GM04504 (cell line): ENCODE results near the gene ETV6.

Source experiments
- DNase-seq: peaks from one replicate; pipeline ENCODE4 v3.0.0-alpha.2; 2012; ENCODE audit warnings: low read depth

Gene ETV6

DNA sequence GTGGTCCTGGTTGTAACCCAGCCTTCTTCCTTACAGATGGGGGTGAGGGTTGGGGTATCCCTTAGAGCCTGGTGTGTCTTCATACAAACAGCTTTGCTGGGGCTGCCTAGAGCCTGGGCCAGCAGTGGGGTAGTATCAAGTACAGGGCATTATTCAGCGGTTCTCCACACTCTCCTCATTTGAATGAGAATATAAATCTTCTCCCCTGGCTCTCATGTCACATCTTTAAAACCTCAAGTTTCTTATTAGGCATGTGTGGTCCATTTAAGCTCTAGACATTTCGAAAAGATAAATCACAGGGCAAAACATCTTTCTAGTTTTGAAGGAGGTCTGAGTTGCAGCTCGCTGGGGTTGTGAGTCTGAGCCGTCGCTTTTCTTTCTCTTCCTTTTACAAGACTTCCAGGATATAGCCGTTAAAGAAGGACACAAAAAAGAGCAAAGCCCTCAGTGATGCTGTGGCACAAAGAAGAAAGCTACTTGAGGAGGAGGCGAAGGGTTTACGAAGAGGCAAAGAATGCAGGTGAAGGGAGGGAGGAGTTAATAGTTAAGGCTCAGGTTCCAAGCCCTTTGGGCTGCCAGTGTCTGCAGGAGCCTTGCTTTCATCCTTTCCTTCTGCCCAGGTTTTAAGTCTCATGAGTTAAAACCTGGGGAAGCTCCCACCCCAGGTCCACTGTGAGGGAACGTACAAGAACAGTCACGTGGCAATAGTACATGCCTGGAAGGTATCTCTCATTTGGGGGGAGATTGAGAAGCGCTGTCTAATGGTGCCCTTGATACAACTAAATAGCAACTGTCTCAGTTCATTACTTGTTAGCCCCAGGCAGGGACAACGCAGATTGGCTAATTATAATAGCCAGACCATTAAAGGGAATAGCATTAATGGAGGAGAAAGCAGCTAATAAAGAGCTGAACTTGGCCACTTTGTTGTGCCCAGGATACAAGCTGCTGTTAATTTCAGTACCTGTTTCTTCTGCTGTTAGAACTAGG, 94.2 kb downstream of the ETV6 start:
- DNase-seq = no peak

DNA sequence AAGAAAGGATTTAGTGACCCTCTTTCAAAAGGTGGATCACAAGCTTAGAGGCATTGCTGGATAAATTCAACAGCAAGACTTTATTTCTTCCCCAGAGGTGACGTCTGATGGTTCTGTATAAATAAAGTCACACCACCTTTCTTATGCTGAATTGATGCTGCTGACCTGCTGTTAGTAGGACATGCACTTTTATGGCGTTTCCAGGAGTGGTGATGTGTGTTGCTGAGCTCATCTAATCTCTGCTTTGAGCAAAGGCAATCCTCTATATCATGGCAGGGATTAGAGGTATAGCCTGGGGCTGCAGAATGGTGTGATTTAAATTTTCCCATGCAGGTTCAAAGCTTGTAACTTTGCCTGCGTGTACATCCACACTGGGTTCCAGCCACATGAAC, 94.9 kb downstream of the ETV6 start:
- no peak for DNase-seq

DNA sequence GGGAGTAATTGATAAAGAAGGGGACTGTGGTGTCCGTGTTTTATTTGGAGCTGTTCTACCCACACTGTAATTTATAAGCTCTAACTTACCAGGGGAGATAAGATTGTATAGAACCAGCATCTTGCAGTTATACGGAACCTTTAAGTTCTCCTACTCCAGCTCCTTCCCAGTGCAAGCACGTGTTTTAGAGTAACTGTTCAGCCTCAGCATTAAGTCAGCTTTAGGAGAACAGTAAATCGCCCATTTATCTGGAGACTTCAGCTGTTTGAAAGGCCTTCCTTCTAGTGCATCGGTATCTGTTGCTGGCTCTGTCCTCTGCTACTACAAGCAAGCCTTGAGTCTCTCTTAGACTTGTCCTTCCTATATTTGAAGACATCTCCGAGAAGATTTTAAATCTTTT, 95.6 kb downstream of the ETV6 start:
- DNase-seq = no peak

DNA sequence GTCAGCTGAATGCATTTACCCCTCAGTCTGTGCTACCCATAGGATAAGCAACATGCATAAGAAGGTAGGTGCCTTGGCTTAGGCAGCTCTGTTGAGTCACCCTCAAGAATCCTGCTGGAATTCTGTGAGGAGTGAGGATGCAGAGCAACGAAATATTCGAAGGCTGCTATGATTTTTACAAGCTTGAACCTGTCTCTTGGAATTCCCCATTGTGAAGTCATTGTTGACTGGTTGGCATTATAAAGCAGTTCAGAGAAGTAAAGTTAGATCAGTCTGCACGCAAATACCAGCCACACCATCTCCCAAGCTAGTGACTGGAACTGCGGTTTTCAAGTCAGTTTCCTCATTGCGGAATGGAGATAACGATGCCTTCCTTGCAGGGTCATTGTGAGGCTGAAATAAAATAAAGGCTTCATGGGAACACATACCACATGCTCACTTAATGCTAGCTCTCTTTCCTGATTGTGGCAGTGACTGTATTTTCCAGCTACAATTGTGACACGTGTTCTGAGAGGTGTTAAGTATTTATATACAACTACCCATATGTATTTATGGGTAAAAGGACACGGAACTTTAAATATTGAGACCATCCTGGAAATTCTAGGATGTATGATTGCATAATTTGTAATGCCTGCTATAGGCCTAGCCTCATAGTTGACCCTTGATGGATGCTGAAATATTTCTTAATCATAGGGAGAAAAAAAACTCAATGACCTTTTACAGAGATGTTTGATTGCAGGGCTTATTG, 96.7 kb downstream of the ETV6 start:
- peak; percentile 28 for DNase-seq

DNA sequence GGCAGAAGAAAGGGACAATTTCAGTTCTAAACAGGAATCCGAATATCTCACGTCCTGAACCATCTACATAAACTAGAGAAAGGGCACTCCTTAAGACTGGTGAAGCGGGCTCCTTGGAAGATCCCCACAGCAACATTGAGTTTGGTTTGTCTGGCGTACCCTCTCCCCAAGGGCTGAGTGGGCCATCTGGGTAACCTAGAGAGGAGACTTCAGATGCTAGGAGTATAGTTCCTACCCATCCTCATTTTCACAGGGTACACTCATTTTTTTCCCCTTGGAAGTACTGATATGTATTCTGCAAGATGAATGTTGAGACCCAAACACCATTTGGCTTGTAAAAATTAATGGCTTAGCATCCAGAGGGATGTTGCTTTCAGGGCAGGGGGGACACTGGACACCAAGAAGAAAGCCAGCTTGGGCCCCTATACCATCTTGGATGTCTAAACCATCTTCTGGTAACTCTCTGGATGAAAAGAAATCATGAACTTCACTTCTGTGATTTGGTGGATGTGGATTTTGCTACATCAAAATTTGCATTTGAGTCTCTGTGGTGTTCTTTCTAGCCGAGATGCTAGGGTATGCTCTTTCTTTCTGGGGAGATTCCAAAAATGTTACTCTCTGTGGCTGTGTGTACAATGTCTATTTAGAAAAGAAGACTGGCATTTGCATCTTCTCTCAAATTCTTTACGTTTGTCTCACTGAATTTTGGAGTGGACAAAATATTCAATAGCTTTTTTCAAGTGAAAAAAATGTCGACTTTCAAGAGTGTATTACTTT, 97.7 kb downstream of the ETV6 start:
- DNase-seq = no peak

DNA sequence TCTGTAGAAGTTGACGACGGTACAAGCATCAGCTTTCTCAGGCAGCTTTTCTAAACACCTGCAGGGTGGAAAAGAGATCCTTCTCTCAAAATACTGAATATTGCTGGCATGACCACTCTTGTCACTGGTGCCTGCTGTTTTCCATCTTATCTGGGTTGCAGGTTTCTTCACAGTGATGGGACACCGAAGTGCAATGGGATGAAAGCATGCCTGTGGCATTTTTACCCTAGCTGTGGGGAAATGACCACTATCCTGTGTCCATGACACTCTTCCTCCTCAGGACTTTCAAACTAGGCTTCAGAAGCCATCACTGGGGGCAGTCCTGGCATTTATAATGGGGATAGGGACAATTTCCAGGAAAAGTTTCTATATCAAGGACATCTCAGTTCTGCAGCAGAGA, 98.5 kb downstream of the ETV6 start:
- DNase-seq = no peak

DNA sequence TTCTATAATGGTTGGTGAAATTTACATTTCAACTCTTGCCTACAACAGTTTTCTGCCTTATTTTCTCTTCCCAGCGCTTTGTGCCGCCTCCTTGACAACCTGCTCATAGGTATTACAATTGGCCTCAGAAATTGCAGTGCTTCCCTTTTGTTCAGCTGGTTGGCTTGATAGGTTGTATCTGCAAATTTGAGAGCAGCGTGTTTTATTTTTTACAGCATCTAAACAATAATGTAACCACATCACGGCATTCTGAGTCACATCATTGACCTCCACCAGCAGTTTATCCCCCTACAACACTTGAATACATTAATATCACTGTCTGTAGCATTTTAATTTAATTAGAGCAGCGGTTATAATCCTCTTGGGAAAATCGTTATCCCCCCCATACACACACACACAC, 99.4 kb downstream of the ETV6 start:
- DNase-seq = no peak

DNA sequence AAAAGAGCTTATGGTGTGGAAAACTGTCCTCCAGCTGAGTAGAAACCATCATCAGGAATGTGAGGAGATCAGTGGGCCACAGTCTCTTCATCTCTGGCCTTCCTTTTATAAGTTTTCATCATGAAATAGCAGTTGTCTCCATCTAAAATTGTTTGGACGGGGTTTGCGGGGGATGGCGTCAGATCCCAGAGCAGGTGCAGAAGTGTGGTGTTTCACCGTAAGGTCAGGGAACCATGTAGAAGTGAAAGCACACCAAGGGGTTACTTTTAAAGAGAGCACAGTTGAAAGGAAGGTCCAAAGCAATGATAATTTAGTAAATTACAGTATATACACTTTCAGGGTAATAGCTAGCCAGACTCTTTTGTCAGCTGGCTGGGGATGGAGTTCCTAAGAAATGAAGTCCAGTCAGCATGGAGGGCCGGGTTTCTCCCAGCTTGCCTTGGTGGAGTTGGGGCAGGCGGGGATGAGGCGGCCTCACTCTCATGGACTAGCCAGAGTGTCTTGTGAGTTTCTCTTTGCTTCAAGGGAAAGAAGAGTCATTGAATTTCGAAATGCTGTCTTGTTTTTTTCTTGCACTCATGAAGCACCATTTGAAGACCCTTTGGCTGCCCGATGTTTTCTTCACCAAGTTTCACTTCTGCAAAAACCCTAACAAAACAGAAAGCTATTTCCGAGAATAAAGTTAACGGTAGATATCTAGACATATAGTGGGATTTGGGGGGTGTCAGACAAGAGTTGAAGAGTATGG, 100.6 kb downstream of the ETV6 start:
- no peak for DNase-seq

DNA sequence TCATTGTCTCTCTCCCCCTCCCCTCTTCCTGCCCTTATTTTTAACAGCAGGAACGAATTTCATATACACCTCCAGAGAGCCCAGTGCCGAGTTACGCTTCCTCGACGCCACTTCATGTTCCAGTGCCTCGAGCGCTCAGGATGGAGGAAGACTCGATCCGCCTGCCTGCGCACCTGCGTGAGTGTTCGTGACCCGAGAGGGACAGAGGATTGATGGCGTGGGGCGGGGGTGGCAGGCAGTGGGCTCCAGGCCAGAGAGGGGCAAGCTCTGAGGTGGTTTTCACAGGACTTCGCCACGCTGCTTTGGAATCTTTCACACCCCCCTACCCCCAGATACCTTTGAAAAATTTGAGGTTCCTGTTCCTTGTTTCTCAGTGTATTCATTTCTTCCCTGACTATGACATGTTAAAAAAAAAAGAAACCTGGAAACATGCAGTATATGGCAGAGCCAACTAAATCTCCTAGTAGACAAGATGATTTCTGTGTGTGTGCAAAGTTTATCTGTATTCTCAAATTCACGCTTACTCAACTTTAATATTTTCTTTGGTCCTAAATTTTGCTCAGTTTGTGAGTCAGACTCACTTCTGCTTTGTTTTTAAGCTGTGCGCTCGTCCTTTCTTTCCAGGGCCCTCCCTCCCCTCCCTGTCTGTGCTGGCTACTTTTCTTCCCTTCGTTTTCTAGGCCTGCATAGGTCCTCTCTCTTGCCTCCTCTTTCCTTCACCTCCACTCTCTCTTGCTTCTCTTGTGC, 103.1 kb downstream of the ETV6 start:
- no peak for DNase-seq

DNA sequence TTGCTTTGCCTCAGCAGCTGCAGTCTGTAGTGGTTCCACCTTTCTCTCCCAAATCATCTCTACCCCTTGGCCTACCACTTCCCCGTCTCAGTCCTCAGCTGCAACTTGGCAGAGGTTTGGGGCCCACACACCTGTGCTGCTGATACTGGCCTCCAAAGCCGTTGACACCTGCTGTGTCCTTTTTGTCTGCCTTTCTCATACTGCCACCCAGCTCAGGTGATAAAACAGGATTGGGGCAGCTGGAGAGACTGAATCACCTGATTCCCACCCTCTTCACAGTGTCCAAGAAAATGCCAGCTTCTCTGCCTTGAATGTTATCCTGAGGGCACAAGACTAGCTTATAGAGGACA, 103.7 kb downstream of the ETV6 start:
- DNase-seq = no peak

DNA sequence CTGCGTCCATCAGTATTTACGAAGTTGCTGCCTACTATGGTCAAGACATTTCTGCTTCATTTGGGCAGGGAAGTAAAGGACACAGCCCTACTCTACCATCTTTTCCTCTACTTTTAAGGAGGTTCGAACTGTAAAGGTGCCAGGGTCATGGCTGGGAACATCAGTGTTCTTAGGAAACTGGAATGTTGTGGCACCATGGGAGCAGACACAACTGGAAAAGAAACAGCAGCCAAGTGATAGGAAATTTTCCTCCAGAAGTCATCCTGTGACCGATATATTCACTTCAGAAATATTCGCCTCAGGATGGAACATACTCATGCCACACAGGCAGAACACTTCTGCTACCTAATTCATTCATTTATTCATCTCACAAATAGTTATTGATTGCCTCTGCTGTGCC, 104.4 kb downstream of the ETV6 start:
- no peak for DNase-seq

DNA sequence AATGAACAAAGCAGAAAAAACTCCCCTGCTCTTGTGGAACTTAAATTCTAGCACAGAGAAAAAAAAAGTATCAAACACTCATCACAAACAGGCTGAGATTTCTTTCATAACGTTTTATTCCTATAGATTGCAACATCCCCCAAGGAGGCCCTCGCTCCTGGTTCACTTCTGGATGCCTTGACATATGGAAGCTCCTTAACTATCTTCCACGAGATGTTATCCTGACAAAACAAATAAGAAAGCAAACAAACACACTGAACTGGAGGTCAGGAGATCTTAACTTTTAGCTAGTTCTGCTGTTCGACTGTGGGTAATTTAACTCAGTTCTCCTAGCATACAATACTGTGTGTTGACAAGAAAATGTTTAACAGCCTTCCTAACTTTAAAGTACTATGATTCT, 104.8 kb downstream of the ETV6 start:
- no peak for DNase-seq

DNA sequence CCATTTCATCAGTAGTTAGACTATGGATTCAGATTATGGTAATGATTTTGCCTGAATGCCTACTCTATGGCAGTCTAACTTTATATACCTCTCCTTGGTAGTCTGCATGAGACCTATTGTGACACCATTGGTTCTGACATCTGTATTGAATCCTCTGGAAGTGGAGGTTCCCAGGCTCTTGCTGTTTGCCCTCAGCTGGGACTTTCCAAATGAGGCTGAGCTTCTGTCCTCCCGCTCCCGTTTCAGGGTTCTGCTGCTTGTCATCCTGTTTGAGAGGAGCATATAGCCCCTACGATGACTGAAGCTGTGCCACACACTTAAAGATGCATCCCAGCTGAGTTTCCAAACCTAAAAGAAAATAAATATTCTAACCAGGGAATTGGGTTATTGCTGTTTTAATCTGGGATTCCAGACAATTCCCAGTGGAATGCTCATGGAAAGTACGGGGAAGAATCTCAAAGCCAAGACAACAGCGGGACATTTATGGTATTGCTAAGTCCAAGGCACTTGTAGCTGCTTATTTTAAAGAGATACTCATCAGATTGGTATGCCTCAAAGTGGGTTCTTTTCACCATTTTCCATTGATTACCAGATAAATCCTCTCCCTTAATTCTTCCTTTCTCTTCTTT, 105.9 kb downstream of the ETV6 start:
- DNase-seq = no peak

DNA sequence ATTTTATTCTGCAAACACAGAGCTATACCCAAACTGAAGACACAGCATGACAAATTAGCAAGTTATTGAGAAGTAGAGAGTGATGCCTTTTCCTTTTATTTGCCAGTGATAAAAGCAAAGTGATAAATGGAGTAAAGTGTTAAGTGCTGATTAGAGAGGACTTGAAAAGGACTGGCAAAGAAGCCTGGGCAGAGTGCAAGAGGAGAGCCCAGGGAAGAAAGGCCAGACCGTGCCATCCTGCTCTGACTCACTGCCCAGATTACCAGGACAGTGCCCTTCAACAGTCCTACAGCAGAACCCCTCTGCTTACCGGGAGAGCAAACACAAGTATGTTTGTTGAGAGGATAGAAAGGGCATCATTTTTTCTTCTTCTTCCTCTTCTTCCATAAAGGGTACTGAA, 106.5 kb downstream of the ETV6 start:
- DNase-seq = no peak

DNA sequence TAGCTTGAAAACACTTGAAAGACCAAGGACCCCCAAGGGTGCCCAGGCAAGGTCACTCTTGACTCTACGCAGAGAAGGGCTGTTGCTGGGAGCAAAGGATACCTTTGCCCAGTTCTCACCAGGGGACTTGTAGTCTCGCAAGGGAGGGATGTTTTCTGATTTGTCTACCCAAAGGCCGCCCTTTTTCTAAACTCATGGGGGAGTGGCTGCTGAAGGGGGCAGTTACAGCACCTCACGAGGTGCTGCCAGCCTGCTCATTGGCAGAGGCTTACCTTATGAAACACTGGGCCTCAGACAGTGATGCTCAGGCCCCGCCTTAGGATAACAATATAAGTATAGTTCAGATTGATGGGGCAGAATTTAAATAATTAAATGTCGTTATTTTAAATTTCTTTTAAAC, 107.0 kb downstream of the ETV6 start:
- DNase-seq = no peak

DNA sequence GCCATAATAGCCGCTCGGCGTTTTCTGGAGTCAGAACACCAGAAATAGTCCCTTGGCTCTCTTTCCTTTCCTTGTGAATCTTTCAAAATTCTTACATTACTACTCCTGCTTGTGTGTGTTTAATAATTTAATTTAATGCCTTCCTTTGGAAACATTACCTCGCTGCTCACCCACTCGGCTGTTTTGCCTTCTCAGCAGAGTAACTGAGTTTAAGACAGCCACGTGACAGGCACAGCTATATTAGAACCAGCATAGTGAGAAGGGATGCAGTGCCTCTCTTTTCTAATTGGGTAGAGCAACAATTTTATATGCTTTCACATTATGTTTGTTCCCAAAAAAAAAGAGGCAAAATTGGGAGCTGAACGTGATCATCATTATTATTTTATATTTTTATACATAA, 107.6 kb downstream of the ETV6 start:
- no peak for DNase-seq

DNA sequence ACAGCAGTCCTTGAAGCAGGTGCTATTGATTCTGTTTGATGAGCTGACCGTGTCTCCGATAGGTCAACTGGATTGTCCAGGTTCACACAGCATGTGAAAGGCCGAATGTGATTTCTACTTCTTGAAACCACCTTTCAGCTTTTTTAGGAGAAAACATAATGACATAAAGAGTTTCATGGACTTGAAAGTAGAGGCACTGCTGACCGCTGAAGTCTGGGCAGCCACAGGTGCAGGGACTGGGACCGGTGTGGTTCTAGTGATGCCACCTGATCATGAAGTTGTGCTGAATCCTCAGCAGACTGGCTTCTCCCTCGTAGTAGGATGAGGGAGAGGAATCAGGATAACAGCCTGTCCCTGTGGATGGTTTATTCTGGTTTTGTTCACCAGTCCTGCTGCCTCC, 108.1 kb downstream of the ETV6 start:
- no peak for DNase-seq

DNA sequence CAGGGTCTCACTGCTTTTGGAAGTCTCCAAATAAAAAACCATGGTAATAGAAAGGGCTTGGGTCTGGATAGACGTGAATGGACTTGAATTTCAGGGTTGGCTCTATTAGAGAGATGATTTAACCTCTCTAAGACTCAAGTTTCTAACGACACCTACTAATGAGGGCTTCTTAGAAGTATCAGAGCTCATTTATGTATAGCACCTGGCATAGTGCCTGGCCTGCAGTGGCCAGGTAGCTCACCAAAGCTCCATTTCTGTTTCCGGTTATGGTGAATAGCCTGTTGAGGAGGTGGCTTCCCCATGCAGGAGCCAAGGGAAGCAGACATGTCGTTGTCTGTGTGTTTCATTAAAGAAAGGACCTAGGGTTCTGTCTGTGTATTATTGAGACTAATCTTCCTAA, 108.6 kb downstream of the ETV6 start:
- no peak for DNase-seq

DNA sequence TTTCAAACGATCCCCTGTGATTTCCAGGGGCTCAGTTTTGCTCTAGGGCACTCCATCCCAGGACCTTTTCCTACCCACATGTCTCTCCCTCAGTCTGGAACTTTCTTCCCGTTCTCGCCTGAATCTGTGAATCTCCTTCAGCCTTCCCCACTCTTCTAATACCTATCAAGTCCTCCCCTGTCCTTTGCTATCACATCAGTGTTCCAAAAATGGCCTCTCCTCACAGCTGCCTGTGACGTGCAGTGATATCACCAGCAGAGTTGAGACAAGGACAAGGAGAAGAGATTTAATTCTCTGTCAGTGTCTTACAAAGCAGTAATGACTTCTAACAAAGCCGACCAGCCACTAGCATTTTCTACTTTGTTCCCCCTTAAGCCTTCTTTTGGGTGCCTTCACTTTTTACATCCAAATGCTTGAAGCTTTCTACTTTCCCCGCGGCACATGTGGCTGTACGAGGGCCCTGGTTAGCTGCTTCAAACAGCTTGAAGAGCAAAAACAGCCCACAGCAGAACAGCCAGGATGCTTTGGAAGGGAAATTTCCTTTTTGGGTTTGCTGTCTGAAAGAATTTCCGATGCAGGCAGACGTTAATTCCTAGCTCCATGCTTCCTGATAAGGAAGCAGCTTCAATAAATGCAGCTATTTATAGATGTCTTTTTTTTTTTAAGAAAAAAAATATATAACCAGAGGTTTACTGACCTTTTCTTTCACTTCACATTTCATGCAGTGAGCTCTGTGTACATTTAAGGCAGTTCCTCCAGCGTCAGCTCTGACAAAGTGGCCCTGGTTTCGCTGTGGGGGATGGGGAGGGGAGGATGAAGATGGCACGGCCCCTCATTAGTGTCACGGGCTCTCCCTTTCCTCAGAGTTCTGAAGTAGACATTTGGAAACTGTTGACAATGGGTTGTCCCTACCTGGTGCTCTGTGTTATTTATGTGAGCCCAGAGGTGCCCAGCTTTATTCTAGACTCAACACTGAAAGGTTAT, 109.3 kb downstream of the ETV6 start:
- no peak for DNase-seq

DNA sequence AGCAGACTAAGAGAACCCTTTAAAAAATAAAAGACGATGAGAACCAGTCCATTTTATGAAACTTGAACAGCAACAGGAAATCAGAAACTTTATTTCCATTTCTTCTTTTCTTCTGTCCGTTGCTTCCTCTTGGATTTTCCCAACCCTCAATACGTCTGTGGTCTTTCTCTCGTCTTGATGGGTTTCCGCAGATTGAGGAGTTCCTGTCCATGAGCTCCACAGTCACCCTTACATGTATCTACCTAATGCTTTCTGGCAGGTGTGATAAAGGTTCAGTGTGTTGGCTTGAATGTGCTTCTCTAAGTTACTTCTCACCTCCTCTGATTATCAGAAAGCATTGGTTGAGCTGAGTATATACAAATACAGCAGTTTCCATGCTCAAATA, 110.0 kb downstream of the ETV6 start:
- DNase-seq = no peak
